Ramos (cell line): ENCODE results near the gene ANO10.
"Not testable (repeated sequence)": the region's sequence is repeated elsewhere in the genome, so short reads cannot be mapped to it uniquely, and the experiment has no call there.

Source experiments
- in situ Hi-C: fragments of 300-500 bp; cut with MboI; formaldehyde crosslinking; loops from one replicate; pipeline ENCODE4 v1.14.3; 2022; ENCODE audit warnings: low sequenced_read_pairs; ENCODE audit not compliant: unreplicated experiment

The ANO10 gene

GRCh38 chr3:43629257-43629656 lies 7.4 kb upstream of the ANO10 start:
- in situ Hi-C loops, result no loop called here

- in situ Hi-C loops, result no loop called here
These were observed 5.5 kb upstream of the ANO10 start for GRCh38 chr3:43627360-43627759.

GRCh38 chr3:43624619-43625305 lies 3.0 kb upstream of the ANO10 start:
- in situ Hi-C loops, result no loop called here

- in situ Hi-C loops, result no loop called here
These were observed 768 bp downstream of the ANO10 start for GRCh38 chr3:43620831-43621655.

GRCh38 chr3:43619588-43619987 lies 2.2 kb downstream of the ANO10 start:
- in situ Hi-C loops, result no loop called here

GRCh38 chr3:43618142-43618541 lies 3.7 kb downstream of the ANO10 start:
- in situ Hi-C loops, result no loop called here

- in situ Hi-C loops, result no loop called here
These were observed 5.8 kb downstream of the ANO10 start for GRCh38 chr3:43616034-43616433.

GRCh38 chr3:43615133-43615532 lies 6.7 kb downstream of the ANO10 start:
- in situ Hi-C loops, result no loop called here

GRCh38 chr3:43613976-43614375 lies 7.8 kb downstream of the ANO10 start:
- in situ Hi-C loops, result no loop called here

- in situ Hi-C loops, result no loop called here
These were observed 9.4 kb downstream of the ANO10 start for GRCh38 chr3:43612419-43612818.

GRCh38 chr3:43609406-43609805 lies 12.4 kb downstream of the ANO10 start:
- in situ Hi-C loops, result no loop called here

GRCh38 chr3:43608751-43609150 lies 13.1 kb downstream of the ANO10 start:
- in situ Hi-C loops, result no loop called here

- in situ Hi-C loops, result no loop called here
These were observed 15.5 kb downstream of the ANO10 start for GRCh38 chr3:43606284-43606683.

- in situ Hi-C loops, result not testable (repeated sequence)
These were observed 21.9 kb downstream of the ANO10 start for GRCh38 chr3:43599959-43600358.

- in situ Hi-C loops, result no loop called here
These were observed 23.9 kb downstream of the ANO10 start for GRCh38 chr3:43597961-43598360.

GRCh38 chr3:43596178-43596577 lies 25.6 kb downstream of the ANO10 start:
- in situ Hi-C loops, result not testable (repeated sequence)

- in situ Hi-C loops, result not testable (repeated sequence)
These were observed 26.5 kb downstream of the ANO10 start for GRCh38 chr3:43595280-43595679.

GRCh38 chr3:43593588-43593987 lies 28.2 kb downstream of the ANO10 start:
- in situ Hi-C loops, result not testable (repeated sequence)

GRCh38 chr3:43591866-43592265 lies 29.9 kb downstream of the ANO10 start:
- in situ Hi-C loops, result not testable (repeated sequence)

- in situ Hi-C loops, result no loop called here
These were observed 34.5 kb downstream of the ANO10 start for GRCh38 chr3:43587303-43587702.

GRCh38 chr3:43584043-43584826 lies 37.6 kb downstream of the ANO10 start:
- in situ Hi-C loops, result no loop called here
